Measurements from ENCODE around the gene REG3G.

The REG3G gene

DNA sequence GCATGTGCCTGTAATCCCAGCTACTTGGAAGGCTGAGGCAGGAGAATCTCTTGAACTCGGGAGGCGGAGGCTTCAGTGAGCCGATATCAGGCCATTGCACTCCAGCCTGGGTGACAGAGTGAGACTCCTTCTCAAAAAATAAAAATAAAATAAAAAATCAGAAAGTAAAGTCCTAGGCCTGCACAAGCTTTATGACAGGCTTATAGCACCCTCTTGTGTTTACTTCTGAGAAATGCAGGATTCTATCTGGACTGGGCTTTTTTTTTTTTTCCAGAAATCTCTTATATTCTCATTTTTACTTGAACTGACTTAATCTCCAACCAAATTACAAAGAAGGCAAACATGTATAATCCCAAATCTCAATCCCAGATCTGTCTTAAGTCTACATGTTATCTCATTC is 26.1 kb upstream of the REG3G start:
- Histone ChIP-seq H3K79me2 (ENCODE audit: control insufficient read depth, low read length) (no peaks in the 10 kb centered on the region), H3K27me3 (ENCODE audit: control insufficient read depth, low read length) (no peaks in the 10 kb centered on the region), H3K27ac (ENCODE audit: low read depth, low read length) (no peak overlapping the region), H3K4me1 (ENCODE audit: control insufficient read depth, low read length) (no peaks in the 10 kb centered on the region), H3K9me2 (replicated peaks; ENCODE audit: control insufficient read depth, low read length) (no peaks in the 10 kb centered on the region), H3K9me3 (ENCODE audit: control insufficient read depth, insufficient read depth, low read length) (no peaks in the 10 kb centered on the region), H3K4me2 (ENCODE audit: low read length) (no peak overlapping the region), H3K36me3 (ENCODE audit: control insufficient read depth, low read length) (no peaks in the 10 kb centered on the region), H3F3A (ENCODE audit: control insufficient read depth, insufficient read depth) (no peaks in the 10 kb centered on the region), H4K20me1 (ENCODE audit: control insufficient read depth, insufficient read depth, low read depth, low read length) (no peaks in the 10 kb centered on the region), H3K4me3 (ENCODE audit: low read length) (no peak overlapping the region)
- TF ChIP-seq, protein P1, sequence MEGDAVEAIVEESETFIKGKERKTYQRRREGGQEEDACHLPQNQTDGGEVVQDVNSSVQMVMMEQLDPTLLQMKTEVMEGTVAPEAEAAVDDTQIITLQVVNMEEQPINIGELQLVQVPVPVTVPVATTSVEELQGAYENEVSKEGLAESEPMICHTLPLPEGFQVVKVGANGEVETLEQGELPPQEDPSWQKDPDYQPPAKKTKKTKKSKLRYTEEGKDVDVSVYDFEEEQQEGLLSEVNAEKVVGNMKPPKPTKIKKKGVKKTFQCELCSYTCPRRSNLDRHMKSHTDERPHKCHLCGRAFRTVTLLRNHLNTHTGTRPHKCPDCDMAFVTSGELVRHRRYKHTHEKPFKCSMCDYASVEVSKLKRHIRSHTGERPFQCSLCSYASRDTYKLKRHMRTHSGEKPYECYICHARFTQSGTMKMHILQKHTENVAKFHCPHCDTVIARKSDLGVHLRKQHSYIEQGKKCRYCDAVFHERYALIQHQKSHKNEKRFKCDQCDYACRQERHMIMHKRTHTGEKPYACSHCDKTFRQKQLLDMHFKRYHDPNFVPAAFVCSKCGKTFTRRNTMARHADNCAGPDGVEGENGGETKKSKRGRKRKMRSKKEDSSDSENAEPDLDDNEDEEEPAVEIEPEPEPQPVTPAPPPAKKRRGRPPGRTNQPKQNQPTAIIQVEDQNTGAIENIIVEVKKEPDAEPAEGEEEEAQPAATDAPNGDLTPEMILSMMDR (IDR thresholded peaks at IDR 0.05; ENCODE audit: low read depth, low read length, poor library complexity, severe bottlenecking) = peak; percentile 40
- TF ChIP-seq EZH2phosphoT487 (IDR thresholded peaks at IDR 0.05; ENCODE audit: borderline replicate concordance, low read length) = no peak

DNA sequence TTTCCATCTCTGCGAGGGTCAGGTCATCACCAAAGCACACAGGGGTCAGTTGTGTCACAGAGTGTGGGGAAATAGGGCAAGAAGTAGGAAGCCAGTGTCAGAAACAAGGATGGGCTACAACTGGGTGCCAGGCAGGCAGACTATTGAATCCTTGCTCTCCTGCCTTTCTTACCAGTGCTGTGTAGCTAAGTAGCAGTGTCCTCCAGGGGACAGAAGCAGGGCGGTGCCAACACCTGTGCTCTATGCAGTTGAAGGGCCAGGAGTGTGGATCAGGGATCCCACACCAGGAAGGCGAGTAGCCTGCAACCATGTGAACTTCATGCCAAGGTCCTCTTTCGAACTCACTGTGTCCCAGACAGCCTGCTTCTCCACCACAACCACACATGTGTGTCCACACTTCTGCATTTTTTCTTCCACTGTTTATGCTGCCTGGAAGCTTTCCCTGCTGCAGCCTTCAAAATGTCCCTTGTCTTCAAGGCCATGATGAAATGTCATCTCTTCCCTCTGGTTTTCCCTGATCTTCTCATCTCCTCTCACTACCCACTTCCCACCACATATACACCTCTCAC is 25.4 kb upstream of the REG3G start:
- Histone ChIP-seq H3K27me3 (ENCODE audit: control insufficient read depth, low read length) (no peaks in the 10 kb centered on the region), H3F3A (ENCODE audit: control insufficient read depth, insufficient read depth) (no peaks in the 10 kb centered on the region), H3K27ac (ENCODE audit: low read depth, low read length) (no peak overlapping the region), H3K4me1 (ENCODE audit: control insufficient read depth, low read length) (no peaks in the 10 kb centered on the region), H3K9me2 (replicated peaks; ENCODE audit: control insufficient read depth, low read length) (no peaks in the 10 kb centered on the region), H3K4me2 (ENCODE audit: low read length) (no peak overlapping the region), H3K79me2 (ENCODE audit: control insufficient read depth, low read length) (no peaks in the 10 kb centered on the region), H3K36me3 (ENCODE audit: control insufficient read depth, low read length) (no peaks in the 10 kb centered on the region), H3K9me3 (ENCODE audit: control insufficient read depth, insufficient read depth, low read length) (no peaks in the 10 kb centered on the region), H3K4me3 (ENCODE audit: low read length) (no peak overlapping the region), H4K20me1 (ENCODE audit: control insufficient read depth, insufficient read depth, low read depth, low read length) (no peaks in the 10 kb centered on the region)
- TF ChIP-seq EZH2phosphoT487 (IDR thresholded peaks at IDR 0.05; ENCODE audit: borderline replicate concordance, low read length) = no peak
- TF ChIP-seq, protein P1 (IDR thresholded peaks at IDR 0.05; ENCODE audit: low read depth, low read length, poor library complexity, severe bottlenecking) = no peak

- Histone ChIP-seq H3K27ac (ENCODE audit: low read depth, low read length) (no peak overlapping the region), H3K4me3 (ENCODE audit: low read length) (no peak overlapping the region), H3K9me3 (ENCODE audit: control insufficient read depth, insufficient read depth, low read length) (no peaks in the 10 kb centered on the region), H3K27me3 (ENCODE audit: control insufficient read depth, low read length) (no peaks in the 10 kb centered on the region), H3K4me1 (ENCODE audit: control insufficient read depth, low read length) (no peaks in the 10 kb centered on the region), H3K36me3 (ENCODE audit: control insufficient read depth, low read length) (no peaks in the 10 kb centered on the region), H3K4me2 (ENCODE audit: low read length) (no peak overlapping the region), H3K9me2 (replicated peaks; ENCODE audit: control insufficient read depth, low read length) (no peaks in the 10 kb centered on the region), H3F3A (ENCODE audit: control insufficient read depth, insufficient read depth) (no peaks in the 10 kb centered on the region), H4K20me1 (ENCODE audit: control insufficient read depth, insufficient read depth, low read depth, low read length) (no peaks in the 10 kb centered on the region), H3K79me2 (ENCODE audit: control insufficient read depth, low read length) (no peaks in the 10 kb centered on the region)
- TF ChIP-seq, protein P1 (IDR thresholded peaks at IDR 0.05; ENCODE audit: low read depth, low read length, poor library complexity, severe bottlenecking) = no peak
- TF ChIP-seq EZH2phosphoT487 (IDR thresholded peaks at IDR 0.05; ENCODE audit: borderline replicate concordance, low read length) = no peak
Observed at GRCh38 chr2:79001285-79001684, 24.2 kb upstream of the REG3G start.
